Osteocyte (in vitro differentiated cells): ENCODE results near the gene PMFBP1. TPM values are rescaled to one million over a fixed set of nuclear protein-coding genes. Genes with fewer than 3 reads are reported as not detected.

Experiments
- DNase-seq: peaks from one replicate; pipeline ENCODE4 v3.0.0; 2021; ENCODE audit warnings: mixed read lengths; ENCODE audit not compliant: unreplicated experiment; ENCODE audit errors: extremely low spot score
- H3K27ac Mint-ChIP-seq: one replicate; pipeline ENCODE4 v1.8.0; 2021; ENCODE audit warnings: mild to moderate bottlenecking, mixed read lengths; ENCODE audit not compliant: unreplicated experiment
- H3K27me3 Mint-ChIP-seq: one replicate; pipeline ENCODE4 v1.8.0; 2021; ENCODE audit warnings: mixed read lengths; ENCODE audit not compliant: unreplicated experiment
- H3K36me3 Mint-ChIP-seq: one replicate; pipeline ENCODE4 v1.8.0; 2021; ENCODE audit warnings: mixed read lengths; ENCODE audit not compliant: unreplicated experiment
- H3K4me1 Mint-ChIP-seq: one replicate; pipeline ENCODE4 v1.8.0; 2021; ENCODE audit warnings: mixed read lengths; ENCODE audit not compliant: unreplicated experiment
- H3K4me3 Mint-ChIP-seq: one replicate; pipeline ENCODE4 v1.8.0; 2021; ENCODE audit warnings: mild to moderate bottlenecking, moderate library complexity, mixed read lengths; ENCODE audit not compliant: unreplicated experiment
- H3K9me3 Mint-ChIP-seq: one replicate; pipeline ENCODE4 v1.8.0; 2021; ENCODE audit warnings: mixed read lengths; ENCODE audit not compliant: unreplicated experiment
- CTCF ChIP-seq: fragments of 200-600 bp; sonication (generic); IDR thresholded peaks from 2 replicates; pipeline ENCODE4 v1.5.0; 2021; ENCODE audit warnings: antibody characterized with exemption, mild to moderate bottlenecking, moderate library complexity
- total RNA-seq: library from RNA; stranded (reverse); gene quantifications from 2 replicates; pipeline ENCODE4 v1.2.1, GENCODE V29; 2021

PMFBP1 gene
- total RNA-seq, 1 donor from 2014 or later: 2.8 TPM

- Mint-ChIP-seq H3K27ac (no peak overlapping the region), H3K4me3 (no peak overlapping the region), H3K27me3 (no peaks in the 10 kb centered on the region), H3K36me3 (no peaks in the 10 kb centered on the region), H3K4me1 (peaks cover 9% of the 10 kb centered on the region), H3K9me3 (no peaks in the 10 kb centered on the region)
- no peak for DNase-seq
- TF ChIP-seq CTCF: no peak
Measured at GRCh38 chr16:72206299-72206698, 34.3 kb upstream of the PMFBP1 start.

- DNase-seq: no peak
- Mint-ChIP-seq H3K27me3 (no peaks in the 10 kb centered on the region), H3K27ac (no peak overlapping the region), H3K9me3 (no peaks in the 10 kb centered on the region), H3K4me3 (no peak overlapping the region), H3K4me1 (peaks cover 10% of the 10 kb centered on the region), H3K36me3 (no peaks in the 10 kb centered on the region)
- no peak for TF ChIP-seq CTCF
Measured at GRCh38 chr16:72203401-72203800, 31.4 kb upstream of the PMFBP1 start.

- no peaks in the 10 kb centered on the region for H3K36me3 Mint-ChIP-seq
- H3K4me3 Mint-ChIP-seq: no peak overlapping the region
- H3K27ac Mint-ChIP-seq: no peak overlapping the region
- DNase-seq: no peak
- TF ChIP-seq CTCF: no peak
- H3K9me3 Mint-ChIP-seq: no peaks in the 10 kb centered on the region
- H3K27me3 Mint-ChIP-seq: no peaks in the 10 kb centered on the region
- H3K4me1 Mint-ChIP-seq: peaks cover 18% of the 10 kb centered on the region
Measured at GRCh38 chr16:72202014-72202413, 30.1 kb upstream of the PMFBP1 start.

- DNase-seq: no peak
- H3K27ac Mint-ChIP-seq: no peak overlapping the region
- H3K27me3 Mint-ChIP-seq: no peaks in the 10 kb centered on the region
- peaks cover 18% of the 10 kb centered on the region for H3K4me1 Mint-ChIP-seq
- no peak overlapping the region for H3K4me3 Mint-ChIP-seq
- H3K36me3 Mint-ChIP-seq: no peaks in the 10 kb centered on the region
- no peak for TF ChIP-seq CTCF
- H3K9me3 Mint-ChIP-seq: no peaks in the 10 kb centered on the region
Measured at GRCh38 chr16:72201387-72201786, 29.4 kb upstream of the PMFBP1 start.

GRCh38 chr16:72199761-72200337, 27.9 kb upstream of the PMFBP1 start:
- no peak for DNase-seq
- Mint-ChIP-seq H3K27ac (no peak overlapping the region), H3K9me3 (no peaks in the 10 kb centered on the region), H3K4me1 (peaks cover 18% of the 10 kb centered on the region), H3K27me3 (no peaks in the 10 kb centered on the region), H3K36me3 (no peaks in the 10 kb centered on the region), H3K4me3 (no peak overlapping the region)
- TF ChIP-seq CTCF: no peak
